GM12873 (cell line): ENCODE results near the gene DMWD.

Experiments
- TF ChIP-seq, protein P1 (sequence below): IDR thresholded peaks from 2 replicates; pipeline ENCODE4 v1.5.1; 2012; ENCODE audit warnings: low read depth, mild to moderate bottlenecking, moderate library complexity, low read length, control low read depth; ENCODE audit not compliant: insufficient read depth; ENCODE audit errors: missing control alignments

DMWD gene

DNA sequence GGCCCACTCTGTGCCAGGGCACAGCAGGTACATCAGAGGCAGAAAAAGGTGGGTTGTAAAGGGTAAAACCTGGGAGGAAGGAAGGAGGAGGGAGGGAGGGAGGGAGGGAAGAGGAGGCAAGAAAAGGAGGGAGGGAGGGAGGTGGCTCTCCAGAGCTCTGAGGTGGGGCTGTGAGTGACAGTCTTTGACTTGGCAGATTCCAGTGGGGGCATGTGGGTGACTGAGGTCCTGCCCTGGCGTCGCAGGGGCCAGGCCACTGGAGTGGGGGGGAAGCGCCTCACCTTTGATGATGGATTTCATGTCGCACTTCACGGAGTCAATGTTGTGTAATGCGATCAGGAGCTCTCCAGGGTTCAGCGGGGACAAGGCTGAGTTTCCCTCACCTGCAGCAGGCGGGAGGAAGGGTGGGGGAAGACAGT lies 28.5 kb upstream of the DMWD start:
- TF ChIP-seq, protein P1, sequence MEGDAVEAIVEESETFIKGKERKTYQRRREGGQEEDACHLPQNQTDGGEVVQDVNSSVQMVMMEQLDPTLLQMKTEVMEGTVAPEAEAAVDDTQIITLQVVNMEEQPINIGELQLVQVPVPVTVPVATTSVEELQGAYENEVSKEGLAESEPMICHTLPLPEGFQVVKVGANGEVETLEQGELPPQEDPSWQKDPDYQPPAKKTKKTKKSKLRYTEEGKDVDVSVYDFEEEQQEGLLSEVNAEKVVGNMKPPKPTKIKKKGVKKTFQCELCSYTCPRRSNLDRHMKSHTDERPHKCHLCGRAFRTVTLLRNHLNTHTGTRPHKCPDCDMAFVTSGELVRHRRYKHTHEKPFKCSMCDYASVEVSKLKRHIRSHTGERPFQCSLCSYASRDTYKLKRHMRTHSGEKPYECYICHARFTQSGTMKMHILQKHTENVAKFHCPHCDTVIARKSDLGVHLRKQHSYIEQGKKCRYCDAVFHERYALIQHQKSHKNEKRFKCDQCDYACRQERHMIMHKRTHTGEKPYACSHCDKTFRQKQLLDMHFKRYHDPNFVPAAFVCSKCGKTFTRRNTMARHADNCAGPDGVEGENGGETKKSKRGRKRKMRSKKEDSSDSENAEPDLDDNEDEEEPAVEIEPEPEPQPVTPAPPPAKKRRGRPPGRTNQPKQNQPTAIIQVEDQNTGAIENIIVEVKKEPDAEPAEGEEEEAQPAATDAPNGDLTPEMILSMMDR = no peak

DNA sequence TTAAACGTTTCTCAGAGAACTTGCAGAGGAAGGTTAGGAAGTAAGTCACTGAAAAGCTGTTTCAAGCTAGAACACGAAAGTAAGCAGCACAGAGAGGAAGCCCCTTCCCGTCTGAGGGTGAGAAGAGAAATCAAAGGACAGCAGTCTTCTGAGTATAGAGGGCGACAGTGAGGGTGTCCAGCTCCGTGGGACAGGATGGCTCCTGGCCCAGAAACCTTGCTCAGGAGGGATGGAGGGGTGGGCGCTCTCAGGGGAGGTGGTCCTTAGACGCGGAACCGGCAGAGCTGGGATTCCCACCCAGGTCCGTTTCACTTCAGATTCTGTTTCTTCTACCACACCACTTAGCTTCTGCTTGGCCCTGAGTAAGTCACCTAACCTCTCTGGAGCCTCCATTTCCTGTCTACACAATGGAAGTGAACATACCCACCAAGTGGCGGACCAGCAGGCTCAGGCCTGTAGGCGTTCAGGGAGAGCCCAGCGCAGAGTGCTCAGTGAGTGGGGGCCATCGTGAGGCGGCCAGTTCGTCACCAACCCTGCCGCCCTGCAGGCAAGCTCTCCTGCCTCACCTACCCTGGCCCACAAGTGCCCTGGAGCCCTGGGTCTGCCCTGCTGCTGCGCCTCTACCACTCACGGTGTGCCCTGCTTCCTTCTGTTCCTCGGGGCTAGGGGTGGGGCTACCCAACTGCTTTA lies 27.9 kb upstream of the DMWD start:
- TF ChIP-seq, protein P1 = no peak

DNA sequence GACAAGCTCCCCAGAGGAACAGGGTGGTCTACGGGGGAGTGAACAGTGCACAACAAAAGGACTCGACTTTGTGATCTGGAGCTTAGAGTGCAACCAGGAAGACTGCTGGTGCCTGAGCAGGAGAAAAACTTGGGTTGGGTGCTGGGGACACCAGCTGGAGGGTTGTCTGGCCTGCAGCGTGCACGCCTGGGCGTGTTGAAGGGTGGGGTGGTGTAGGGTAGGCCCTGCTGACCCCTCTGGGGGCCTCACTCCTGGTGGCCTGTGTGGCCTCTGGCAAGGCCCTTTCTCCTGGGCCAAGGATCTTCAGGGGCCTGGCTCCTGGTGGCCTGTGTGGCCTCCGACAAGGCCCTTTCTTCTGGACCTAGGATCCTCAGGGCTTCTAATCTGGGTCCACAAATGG lies 27.1 kb upstream of the DMWD start:
- TF ChIP-seq, protein P1 = no peak

DNA sequence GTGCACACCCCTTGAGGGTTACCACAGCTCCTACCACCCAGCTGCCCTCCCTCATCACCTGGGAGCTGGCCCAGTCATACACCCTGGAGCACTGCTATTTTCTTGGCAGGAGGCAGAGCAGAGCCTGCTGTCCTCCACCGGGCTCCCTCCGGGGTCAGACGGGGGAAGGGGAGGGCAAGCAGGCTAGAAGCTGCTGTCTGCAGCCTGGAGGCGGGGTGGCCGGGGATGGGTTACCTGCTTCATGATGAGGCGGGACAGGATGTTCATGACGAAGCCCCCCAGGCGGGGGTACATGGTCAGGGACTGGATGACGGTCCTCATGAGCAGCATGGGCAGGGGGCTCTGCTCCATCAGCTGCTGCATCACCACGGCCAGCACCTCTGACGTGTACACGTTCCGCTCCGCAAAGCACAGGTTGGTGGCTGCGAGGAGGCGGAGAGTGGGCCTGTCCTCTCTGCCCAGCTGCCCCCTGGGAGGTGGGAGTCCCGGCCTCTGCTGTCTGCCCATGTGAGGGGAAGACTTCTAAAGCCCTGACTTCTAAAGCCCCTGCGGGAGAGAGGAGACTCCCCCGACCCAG lies 25.2 kb upstream of the DMWD start:
- TF ChIP-seq, protein P1 = no peak

DNA sequence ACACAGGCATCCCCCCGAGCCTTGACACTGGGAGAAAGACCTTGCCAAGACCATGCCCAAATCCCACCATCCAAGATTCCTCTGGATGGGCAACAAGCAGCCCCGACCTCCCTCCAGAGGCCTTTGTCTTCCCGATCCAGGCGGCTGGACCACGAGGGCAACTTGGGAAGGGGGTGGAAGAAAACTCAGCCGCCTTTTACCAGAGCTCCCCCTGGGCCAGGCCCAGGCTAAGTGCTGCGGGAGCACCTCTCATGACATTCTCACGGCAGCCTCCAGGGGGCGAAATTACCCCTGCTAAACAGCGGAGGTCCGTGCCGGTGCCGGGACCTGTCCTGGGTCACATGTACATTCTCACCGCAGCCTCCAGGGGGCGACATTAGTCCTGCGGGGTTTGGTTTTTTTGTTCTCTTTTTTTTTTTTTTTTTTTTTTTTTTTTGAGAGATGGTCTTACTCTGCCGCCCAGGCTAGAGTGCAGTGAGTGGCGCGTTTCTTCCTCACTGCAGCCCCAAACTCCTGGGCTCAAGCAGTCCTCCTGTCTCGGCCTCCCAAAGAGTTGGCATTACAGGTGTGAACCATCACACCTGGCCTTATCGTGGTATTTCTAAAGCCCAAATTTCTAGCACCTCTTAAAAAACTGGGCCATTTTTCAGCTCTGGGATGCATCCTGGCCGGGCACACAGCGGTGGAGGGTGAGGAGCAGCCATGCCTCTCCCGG lies 24.5 kb upstream of the DMWD start:
- TF ChIP-seq, protein P1 = peak; percentile 97

DNA sequence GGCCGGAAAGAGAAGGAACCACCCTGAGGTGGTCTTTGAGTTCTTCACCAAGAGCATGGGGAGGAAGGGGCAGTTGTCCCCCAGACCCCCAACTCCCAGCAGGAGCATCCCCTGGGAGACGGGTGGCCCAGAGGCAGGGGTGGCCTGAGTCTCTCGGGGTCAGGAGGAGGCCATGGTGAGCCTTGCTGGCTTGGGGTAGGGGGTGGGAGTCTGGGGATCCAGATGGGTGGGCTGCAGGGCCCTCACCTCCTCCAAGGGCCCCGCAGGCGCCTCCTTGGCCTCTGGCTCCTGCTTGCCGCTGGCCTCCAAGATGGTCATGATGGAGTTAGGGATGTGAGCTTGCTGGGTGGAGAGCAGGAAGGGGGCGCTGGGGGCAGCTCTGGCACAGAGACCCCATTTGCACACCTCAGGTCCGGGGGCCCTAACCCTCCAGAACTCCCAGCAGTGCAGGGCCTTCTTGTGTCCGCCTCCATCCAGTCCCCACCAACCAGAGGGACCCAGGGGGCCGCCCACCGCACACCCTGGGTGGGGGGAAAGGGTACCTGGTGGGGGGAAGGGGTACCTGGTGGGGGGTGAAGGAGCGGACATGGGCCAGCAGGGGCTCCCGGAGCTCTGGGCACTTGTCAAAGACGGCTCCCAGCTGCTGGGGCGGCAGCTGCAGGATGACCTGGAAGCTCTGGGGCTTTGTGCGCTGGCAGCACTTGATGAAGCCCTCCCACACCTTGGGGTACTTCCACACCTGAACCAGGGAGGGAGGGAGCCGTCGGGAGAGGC lies 23.8 kb upstream of the DMWD start:
- TF ChIP-seq, protein P1 = no peak

DNA sequence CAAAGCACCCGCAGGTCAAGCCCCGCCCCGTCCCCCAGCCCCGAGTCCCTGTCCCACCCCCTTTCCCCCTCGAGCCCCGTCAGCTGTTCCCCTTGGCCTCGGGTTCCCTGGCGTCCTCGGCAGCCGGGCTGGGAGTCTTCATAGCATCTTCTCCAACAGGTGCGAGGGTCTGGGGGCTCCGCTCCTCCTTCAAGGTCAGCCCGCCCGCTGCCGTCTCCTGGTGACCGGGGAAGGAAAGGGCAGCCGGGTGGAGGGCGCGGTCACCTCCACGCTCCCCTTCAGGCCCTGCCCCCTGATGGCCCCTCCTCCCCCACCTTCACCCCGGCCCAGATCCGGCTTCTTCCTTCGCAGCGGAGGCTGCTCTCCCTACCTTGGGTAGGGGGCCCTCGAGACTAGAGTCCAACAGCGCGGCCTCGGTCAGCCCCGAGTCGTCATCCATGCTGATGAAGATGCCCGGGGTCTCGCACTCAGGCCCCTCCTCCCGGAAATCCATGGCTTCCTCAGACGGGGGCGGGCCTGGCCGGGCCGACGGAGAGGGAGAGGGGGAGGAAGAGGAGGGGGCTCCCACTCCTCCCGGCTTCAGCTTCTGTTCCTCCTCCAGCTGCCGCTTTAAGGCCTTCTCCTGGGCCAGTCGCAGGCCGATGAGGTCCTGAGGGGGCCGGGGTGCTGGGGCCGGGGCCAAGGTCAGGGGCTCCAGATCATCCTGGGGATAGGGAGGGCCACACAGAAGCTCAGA lies 23.0 kb upstream of the DMWD start:
- TF ChIP-seq, protein P1 = no peak
